Occipital lobe (tissue), 2 donors: ENCODE data around the gene C5orf15. TPM values are rescaled to one million over a fixed set of nuclear protein-coding genes. Genes with fewer than 3 reads are reported as not detected.
A peak's percentile ranks its signal among the peaks of the same experiment; 100 is the strongest.

Experiments used
- DNase-seq: peaks from one replicate; lab custom pipeline; 2025; lab: John Stamatoyannopoulos, UW
- total RNA-seq: library from RNA; depleted of rRNA; stranded (reverse); fragments of >200 nt; gene quantifications from one replicate; pipeline ENCODE4 v1.2.3, GENCODE V29; 2014

C5orf15 gene
- 56.3 TPM for total RNA-seq

GRCh38 chr5:133968204-133968980 lies at the start of gene C5orf15:
Gene C5orf15 (minus strand): TSS chr5:133968625. CDS start chr5:133968584, 41 bp downstream.
- peak; percentile 94 for DNase-seq

- DNase-seq, result no peak
Observed at GRCh38 chr5:134008266-134008749, 39.9 kb upstream of the C5orf15 start.

- DNase-seq, result no peak
Observed at GRCh38 chr5:134007581-134008265, 39.3 kb upstream of the C5orf15 start.

GRCh38 chr5:134006115-134006514 lies 37.7 kb upstream of the C5orf15 start:
- no peak for DNase-seq

DNA sequence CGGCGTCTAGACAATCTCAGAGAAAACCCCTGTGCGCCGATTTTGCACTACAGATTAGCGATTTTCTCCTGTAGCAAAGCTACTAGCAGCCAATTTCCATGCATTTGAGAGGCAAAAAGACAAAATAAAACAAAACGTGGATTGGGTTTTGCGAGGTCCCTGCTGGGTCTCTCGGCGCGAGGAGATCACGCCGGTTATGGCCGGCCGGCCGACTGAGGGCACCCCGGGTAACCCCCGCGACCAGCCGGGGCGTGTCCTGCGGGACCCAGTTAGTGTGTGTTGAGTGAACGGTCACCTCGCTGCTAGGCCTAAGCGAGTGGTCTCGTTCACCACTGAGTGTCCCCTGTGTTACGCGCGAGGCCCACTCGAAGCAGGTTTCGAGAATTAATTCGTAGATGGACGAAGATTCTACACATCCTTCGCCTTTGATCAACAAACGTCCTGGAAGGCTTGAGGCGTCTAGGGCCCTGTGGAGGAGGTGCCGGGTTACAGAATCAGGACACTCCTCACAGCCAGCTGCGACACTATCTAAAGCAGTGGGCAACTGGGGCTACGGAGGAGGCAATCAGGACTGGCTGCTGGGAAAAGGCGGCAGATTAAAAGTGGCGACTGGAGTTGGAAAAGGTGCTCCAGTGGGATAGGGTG lies 37.1 kb upstream of the C5orf15 start:
- peak; percentile 55 for DNase-seq

DNA sequence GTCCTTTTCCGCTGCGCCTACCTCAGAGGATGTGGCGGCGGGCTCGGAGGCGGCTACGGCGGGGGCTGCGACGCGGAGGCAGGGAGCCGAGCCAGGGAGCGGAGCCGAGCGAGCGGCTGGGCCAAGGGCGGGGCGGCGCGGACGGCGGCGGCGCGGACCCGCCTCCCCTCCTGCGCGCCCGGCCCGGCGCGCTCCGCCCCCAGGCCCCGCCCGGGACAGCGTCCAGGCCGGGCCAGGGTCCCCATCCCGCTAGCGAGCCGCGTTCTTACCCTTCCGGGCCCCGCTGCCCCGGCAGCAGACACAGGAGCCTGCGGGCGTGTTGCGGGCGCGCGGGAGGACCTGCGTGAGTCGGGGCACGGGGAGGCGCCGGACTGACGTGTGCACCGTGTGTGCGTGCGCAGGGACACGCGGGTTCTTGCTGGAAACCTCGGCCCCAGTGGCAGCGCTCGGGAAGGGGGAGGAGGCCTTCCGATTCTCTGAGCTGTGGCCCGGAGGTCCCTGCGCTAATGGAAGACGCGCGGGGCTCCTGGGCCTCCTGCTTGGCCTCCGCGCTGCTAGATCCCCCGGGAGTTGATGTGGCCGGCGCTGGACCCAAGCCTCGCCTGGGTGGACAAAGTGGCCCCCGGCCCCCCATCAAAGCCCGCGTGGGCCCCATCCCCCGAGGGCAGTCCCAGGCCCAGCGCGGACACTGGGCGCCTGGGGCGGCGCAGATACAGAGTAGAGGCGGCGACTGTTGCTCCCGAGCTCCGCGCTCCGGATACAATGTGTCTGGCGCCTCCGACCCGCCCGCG lies 36.4 kb upstream of the C5orf15 start, which contains the start of gene VDAC1:
TSS of gene VDAC1 (minus strand) at position 350 of the 791 bp plus-strand sequence. CDS start 11,963 bp downstream, outside the sequence.
- peak; percentile 81 for DNase-seq

- DNase-seq, result peak; percentile 37
Observed at GRCh38 chr5:134003817-134004625, 35.6 kb upstream of the C5orf15 start.

GRCh38 chr5:134003064-134003816 lies 34.8 kb upstream of the C5orf15 start:
- no peak for DNase-seq

- no peak for DNase-seq
Observed at GRCh38 chr5:134001938-134002731, 33.7 kb upstream of the C5orf15 start.

DNA sequence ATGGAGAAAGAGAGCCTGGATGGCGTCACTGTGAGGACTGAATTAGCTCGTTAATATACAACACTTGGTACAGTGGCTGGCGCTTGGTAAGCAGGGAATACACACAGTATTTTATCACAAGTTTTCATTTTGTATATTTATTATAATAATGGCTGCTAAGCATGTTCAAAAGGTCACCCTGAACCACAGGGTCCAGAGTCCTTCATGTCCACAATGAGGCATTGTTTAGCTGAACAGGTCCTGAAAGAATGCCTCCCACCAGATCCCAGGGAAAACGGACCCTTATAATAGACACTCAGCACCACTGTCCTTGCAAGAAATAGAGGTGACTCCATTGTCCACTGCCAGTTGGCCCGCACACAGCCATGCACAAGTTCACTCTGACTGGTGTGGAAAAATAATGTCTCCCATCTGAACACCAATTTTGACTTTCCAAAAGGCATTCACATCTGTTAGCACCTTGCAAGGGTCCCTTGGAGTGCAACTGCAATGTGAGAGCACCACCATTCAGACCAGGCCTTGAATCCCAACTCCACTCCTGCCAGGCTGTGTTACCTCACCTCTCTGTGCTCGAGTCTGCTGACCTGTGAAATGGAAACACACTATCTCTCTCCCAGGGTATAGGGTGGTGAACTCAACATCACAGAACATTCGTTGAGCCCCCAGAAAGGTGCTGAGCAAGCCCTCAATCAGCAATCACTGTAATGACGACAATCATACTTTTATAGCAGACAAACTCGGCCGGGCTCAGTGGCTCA lies 32.5 kb upstream of the C5orf15 start:
- DNase-seq, result no peak

DNA sequence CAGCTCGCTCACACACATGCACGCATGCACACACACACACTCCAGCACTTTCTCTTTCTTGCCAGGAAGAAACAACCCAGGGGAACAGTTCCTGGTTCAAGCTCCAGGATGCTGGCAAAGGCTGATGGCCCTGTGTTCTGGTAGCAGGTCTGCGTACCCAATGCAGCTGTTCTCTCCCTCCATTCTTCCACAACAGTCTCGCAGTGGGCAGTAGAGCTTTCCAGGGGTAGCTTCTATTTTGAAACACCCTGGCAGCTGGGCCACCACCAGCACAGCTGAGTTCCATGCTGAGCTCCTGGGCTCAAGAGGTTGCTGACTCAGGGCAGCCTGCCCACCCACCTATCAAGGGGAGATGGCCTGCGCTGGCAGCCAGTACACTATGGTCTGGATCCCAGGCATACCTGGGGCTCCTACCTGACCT lies 31.7 kb upstream of the C5orf15 start:
- DNase-seq, result no peak

DNA sequence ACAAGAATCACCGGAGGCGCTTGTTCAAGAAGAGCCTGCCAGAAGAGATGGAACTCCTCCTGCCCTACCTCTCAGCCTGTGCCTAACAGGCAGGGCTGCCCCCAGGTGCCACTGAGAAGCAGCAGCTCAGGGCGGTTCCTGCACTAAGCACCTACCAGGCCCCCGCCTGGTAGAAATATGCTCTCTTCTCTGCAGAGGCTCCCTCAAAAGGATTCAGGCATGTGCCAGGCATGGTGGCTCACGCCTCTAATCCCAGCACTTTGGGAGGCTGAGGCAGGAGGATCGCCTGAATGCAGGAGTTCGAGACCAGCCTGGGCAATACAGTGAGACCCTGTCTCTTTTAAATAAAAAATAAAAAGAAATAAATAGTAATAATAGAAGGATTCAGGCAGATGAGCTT lies 30.4 kb upstream of the C5orf15 start:
- DNase-seq, result no peak

- DNase-seq, result no peak
Observed at GRCh38 chr5:133998042-133998441, 29.6 kb upstream of the C5orf15 start.

DNA sequence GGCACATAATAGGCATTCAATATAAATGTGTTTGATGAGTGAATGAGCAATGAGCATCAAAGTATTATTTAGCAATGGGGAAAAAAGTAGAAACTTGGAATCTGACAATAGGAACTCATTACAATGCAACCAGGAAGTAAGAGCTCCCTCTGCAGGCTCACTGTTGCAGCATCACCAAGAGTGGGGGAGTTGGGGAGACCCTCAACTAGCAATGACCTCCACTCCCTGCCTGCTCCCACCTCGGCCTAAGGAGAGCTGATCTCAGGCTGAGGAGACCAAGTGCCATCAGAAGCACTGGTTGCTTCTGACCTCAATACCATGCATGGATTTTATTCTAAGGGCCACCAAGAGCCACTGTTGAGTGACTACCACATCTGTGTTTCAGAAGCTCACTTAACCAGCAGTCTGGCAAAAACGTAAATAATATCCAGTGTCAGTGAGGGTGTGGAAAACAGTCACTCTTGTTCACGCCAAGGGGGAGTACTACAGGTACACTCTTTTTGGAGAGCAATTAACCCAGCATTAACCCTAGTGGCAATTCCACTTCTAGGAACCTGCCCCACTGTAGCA lies 28.3 kb upstream of the C5orf15 start:
- no peak for DNase-seq

DNA sequence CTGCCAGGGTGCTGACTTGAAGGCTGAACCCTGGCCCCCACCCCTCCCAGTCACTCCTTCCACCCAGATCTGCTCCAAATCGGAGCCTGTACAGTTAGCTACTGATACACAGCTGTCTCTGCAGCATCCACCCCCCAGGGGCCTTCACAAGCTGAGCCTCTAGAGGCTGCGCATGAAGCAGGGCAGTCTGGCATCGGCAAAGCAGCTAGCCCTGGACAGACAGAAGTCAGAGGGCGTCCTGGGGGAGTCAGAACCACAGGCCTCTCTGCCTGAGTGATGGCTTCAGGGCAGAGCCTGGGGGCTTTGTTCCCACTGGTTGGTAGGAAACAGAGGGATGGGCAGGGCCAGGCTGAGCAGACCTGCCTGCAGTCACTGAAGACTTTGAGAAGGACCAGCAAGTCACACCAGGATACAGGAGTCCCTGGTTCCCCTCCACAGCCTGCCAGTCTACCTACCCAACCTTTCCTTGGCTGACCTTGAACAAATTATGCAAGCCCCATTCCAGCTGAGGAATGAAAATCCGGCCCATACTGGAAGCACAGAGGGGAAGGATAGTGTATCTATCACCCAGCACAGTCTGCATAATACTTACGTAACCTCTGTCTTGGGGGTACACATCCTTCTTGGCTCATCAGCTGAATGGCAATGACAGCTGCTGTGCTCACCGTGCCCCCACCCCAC lies 27.6 kb upstream of the C5orf15 start:
- no peak for DNase-seq

DNA sequence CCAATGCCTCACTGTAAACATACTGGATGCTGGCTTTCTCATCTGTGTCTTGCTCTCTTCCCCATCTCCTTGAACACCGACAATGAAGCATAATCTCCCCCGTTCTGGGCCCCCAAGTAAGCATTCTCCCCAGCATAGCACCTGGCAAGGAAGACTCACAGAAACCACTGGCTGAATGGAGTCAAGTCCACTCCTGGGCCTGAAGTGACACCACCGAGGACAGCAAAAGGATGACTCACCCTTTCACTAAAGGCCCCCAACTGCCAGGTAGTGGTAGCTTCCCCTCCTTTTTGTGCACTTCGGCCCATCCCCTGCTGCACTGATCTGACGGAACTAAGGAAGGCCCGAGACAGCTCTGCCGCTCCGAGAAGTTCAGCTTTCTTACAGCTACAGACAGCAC lies 26.9 kb upstream of the C5orf15 start:
- DNase-seq, result no peak

GRCh38 chr5:133994990-133995333 lies 26.5 kb upstream of the C5orf15 start:
- no peak for DNase-seq
